SU-DHL-6 (cell line): ENCODE data around the gene RNF212B.
"Not testable (repeated sequence)": the region's sequence is repeated elsewhere in the genome, so short reads cannot be mapped to it uniquely, and the experiment has no call there.

ENCODE experiments used
- H2AFZ ChIP-seq: fragments of 200-600 bp; sonication (generic); 2 replicates; pipeline ENCODE4 v1.6.1; 2014; ENCODE audit warnings: low read depth, mild to moderate bottlenecking, moderate library complexity, mixed read lengths, antibody characterized with exemption, low read length; ENCODE audit not compliant: severe bottlenecking
- H3F3A ChIP-seq: fragments of 200-600 bp; shearing (Covaris generic); 2 replicates; pipeline ENCODE4 v1.6.0; 2016; ENCODE audit warnings: antibody characterized with exemption, mild to moderate bottlenecking; ENCODE audit not compliant: insufficient read depth
- H3K27ac ChIP-seq: fragments of 200-600 bp; sonication (generic); 2 replicates; pipeline ENCODE4 v1.5.1; 2016; ENCODE audit warnings: low read depth, mild to moderate bottlenecking, low read length, moderate library complexity, mixed read lengths
- H3K27me3 ChIP-seq: fragments of 200-600 bp; sonication (generic), shearing (Covaris generic); 2 replicates; pipeline ENCODE4 v1.6.0; 2014; ENCODE audit warnings: mild to moderate bottlenecking, low read length
- H3K36me3 ChIP-seq: fragments of 200-600 bp; sonication (generic); 2 replicates; pipeline ENCODE4 v1.6.1; 2014; ENCODE audit warnings: mild to moderate bottlenecking, low read length, mixed read lengths
- H3K4me2 ChIP-seq: fragments of 300-600, 200-600 bp; shearing (Covaris generic), sonication (generic); 2 replicates; pipeline ENCODE4 v1.6.0; 2014; ENCODE audit warnings: low read length, low read depth, mild to moderate bottlenecking; ENCODE audit not compliant: poor library complexity, severe bottlenecking
- H3K4me3 ChIP-seq: fragments of 200-600 bp; sonication (generic); 2 replicates; pipeline ENCODE4 v1.5.1; 2014; ENCODE audit warnings: antibody characterized with exemption, low read length, mild to moderate bottlenecking, mixed read lengths; ENCODE audit not compliant: insufficient read depth, poor library complexity, severe bottlenecking
- H3K79me2 ChIP-seq: fragments of 200-600 bp; sonication (generic); 2 replicates; pipeline ENCODE4 v1.6.1; 2014; ENCODE audit warnings: mild to moderate bottlenecking, low read length, moderate library complexity; ENCODE audit not compliant: insufficient read depth
- H3K9ac ChIP-seq: fragments of 200-600 bp; sonication (generic); 2 replicates; pipeline ENCODE4 v1.7.0; 2014; ENCODE audit warnings: mild to moderate bottlenecking, low read length
- H3K9me2 ChIP-seq: fragments of 200-600 bp; sonication (generic); replicated peaks from 2 replicates; pipeline ENCODE4 v1.6.1; 2014; ENCODE audit warnings: low read length; ENCODE audit not compliant: insufficient read depth
- H3K9me3 ChIP-seq: fragments of 200-600 bp; sonication (generic); 2 replicates; pipeline ENCODE4 v1.6.1; 2014; ENCODE audit warnings: low read length, mixed read lengths; ENCODE audit not compliant: insufficient read depth
- H4K20me1 ChIP-seq: fragments of 200-600 bp; sonication (generic); 2 replicates; pipeline ENCODE4 v1.6.1; 2014; ENCODE audit warnings: low read depth, mild to moderate bottlenecking, antibody characterized with exemption, low read length, moderate library complexity, mixed read lengths
- EZH2phosphoT487 ChIP-seq: fragments of 200-600 bp; sonication (generic), shearing (Covaris generic); conservative IDR thresholded peaks from 2 replicates; pipeline ENCODE4 v1.6.1; 2018; ENCODE audit warnings: mild to moderate bottlenecking, antibody characterized with exemption, low read length, moderate library complexity, mixed read lengths
- TF ChIP-seq, protein P1 (sequence below): fragments of 200-600 bp; sonication (generic); IDR thresholded peaks from one replicate; pipeline ENCODE4 v1.5.1; 2017; ENCODE audit warnings: antibody characterized with exemption, mild to moderate bottlenecking, low read length, moderate library complexity; ENCODE audit not compliant: insufficient read depth, poor library complexity, severe bottlenecking

RNF212B gene

GRCh38 chr14:23228812-23229211, 8.9 kb upstream of the RNF212B start:
- H3K79me2 ChIP-seq = no peaks in the 10 kb centered on the region
- H3K4me3 ChIP-seq = no peak overlapping the region
- no peaks in the 10 kb centered on the region for H3K9me3 ChIP-seq
- H3K27me3 ChIP-seq = no peaks in the 10 kb centered on the region
- no peaks in the 10 kb centered on the region for H3K36me3 ChIP-seq
- no peaks in the 10 kb centered on the region for H3F3A ChIP-seq
- no peak overlapping the region for H3K9ac ChIP-seq
- H3K27ac ChIP-seq = no peak overlapping the region
- H3K9me2 ChIP-seq = no peaks in the 10 kb centered on the region
- H2AFZ ChIP-seq = no peak overlapping the region
- no peaks in the 10 kb centered on the region for H4K20me1 ChIP-seq
- no peak overlapping the region for H3K4me2 ChIP-seq
- TF ChIP-seq EZH2phosphoT487 = no peak
- TF ChIP-seq, protein P1, sequence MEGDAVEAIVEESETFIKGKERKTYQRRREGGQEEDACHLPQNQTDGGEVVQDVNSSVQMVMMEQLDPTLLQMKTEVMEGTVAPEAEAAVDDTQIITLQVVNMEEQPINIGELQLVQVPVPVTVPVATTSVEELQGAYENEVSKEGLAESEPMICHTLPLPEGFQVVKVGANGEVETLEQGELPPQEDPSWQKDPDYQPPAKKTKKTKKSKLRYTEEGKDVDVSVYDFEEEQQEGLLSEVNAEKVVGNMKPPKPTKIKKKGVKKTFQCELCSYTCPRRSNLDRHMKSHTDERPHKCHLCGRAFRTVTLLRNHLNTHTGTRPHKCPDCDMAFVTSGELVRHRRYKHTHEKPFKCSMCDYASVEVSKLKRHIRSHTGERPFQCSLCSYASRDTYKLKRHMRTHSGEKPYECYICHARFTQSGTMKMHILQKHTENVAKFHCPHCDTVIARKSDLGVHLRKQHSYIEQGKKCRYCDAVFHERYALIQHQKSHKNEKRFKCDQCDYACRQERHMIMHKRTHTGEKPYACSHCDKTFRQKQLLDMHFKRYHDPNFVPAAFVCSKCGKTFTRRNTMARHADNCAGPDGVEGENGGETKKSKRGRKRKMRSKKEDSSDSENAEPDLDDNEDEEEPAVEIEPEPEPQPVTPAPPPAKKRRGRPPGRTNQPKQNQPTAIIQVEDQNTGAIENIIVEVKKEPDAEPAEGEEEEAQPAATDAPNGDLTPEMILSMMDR = no peak

GRCh38 chr14:23232241-23232808, 5.4 kb upstream of the RNF212B start:
- H3K9me3 ChIP-seq, H4K20me1 ChIP-seq, H2AFZ ChIP-seq, H3K27ac ChIP-seq, H3K9ac ChIP-seq, H3K4me2 ChIP-seq, H3F3A ChIP-seq, H3K36me3 ChIP-seq, H3K79me2 ChIP-seq, H3K27me3 ChIP-seq, H3K9me2 ChIP-seq, H3K4me3 ChIP-seq: not testable (repeated sequence)

GRCh38 chr14:23240661-23241060, 2.9 kb downstream of the RNF212B start:
- no peaks in the 10 kb centered on the region for H3F3A ChIP-seq
- no peak for TF ChIP-seq EZH2phosphoT487
- TF ChIP-seq, protein P1 = no peak
- H3K9me3 ChIP-seq = no peaks in the 10 kb centered on the region
- no peaks in the 10 kb centered on the region for H3K9me2 ChIP-seq
- no peaks in the 10 kb centered on the region for H3K27me3 ChIP-seq
- H3K79me2 ChIP-seq = no peaks in the 10 kb centered on the region
- no peak overlapping the region for H3K4me2 ChIP-seq
- H3K4me3 ChIP-seq = no peak overlapping the region
- no peaks in the 10 kb centered on the region for H3K36me3 ChIP-seq
- no peak overlapping the region for H2AFZ ChIP-seq
- no peaks in the 10 kb centered on the region for H4K20me1 ChIP-seq
- no peak overlapping the region for H3K27ac ChIP-seq
- H3K9ac ChIP-seq = no peak overlapping the region

DNA sequence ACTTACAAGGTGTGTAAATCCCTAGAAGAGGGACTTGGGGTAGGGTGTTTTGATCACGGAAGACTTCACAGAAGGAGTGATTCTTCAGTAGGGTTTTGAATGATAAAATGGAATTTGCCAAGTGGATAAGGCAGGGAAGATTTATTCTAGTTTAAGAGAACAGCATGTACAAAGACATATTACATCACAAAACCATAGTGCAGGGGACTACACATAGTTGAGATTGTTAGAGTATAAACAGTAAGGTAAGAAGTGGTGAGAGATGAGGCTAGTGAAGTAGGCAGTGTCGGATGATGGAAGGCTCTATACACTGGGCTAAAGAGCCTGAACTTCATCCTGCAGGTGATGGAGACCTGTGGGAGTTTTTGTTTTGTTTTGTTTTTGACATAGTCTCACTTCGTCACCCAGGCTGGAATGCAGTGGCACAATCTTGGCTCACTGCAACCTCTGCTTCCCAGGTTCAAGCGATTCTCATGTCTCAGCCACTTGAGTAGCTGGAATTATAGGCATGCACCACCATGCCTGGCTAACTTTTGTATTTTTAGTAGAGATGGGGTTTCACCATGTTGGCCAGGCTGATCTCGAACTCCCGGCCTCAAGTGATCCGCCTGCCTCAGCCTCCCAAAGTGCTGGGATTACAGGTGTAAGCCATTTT, 3.5 kb downstream of the RNF212B start:
- H2AFZ ChIP-seq, H3K9me3 ChIP-seq, H3K9ac ChIP-seq, H3K36me3 ChIP-seq, H3K79me2 ChIP-seq, H3K27me3 ChIP-seq, H3K9me2 ChIP-seq, H3K4me2 ChIP-seq, H4K20me1 ChIP-seq, H3F3A ChIP-seq, H3K4me3 ChIP-seq, H3K27ac ChIP-seq: not testable (repeated sequence)
